ENCODE results near the gene OBP2A. TPM values are rescaled to one million over a fixed set of nuclear protein-coding genes. Genes with fewer than 3 reads are reported as not detected.

OBP2A gene
- total RNA-seq, 1 experiment from 2014 or later: not detected

- Histone ChIP-seq H3K56ac (ENCODE audit: insufficient read length, low read depth, low read length) (no peak overlapping the region), H3K23me2 (ENCODE audit: insufficient read length, low read depth, low read length, poor library complexity, severe bottlenecking) (peaks cover 12% of the 10 kb centered on the region), H4K20me1 (ENCODE audit: control insufficient read depth, insufficient read depth, insufficient read length) (no peaks in the 10 kb centered on the region), H3K27me3 (ENCODE audit: insufficient read depth, low read length) (no peaks in the 10 kb centered on the region), H2BK20ac (ENCODE audit: low read depth, low read length, poor library complexity, severe bottlenecking) (no peak overlapping the region), H3K27ac (ENCODE audit: insufficient read length, low read depth, low read length) (no peak overlapping the region), H3T11ph (ENCODE audit: low read length) (no peak overlapping the region), H3K9me3 (ENCODE audit: control insufficient read depth, low read depth, low read length) (no peaks in the 10 kb centered on the region), H3K4me1 (ENCODE audit: insufficient read depth, low read length) (no peaks in the 10 kb centered on the region; the same call in 1 of the 2 replicates), H4K5ac (ENCODE audit: insufficient read length, low read depth, low read length) (no peak overlapping the region), H2BK12ac (ENCODE audit: insufficient read length, low read depth, low read length) (no peak overlapping the region), H2BK120ac (ENCODE audit: low read depth, low read length, poor library complexity, severe bottlenecking) (no peak overlapping the region), H3K79me2 (ENCODE audit: insufficient read depth, low read length) (no peaks in the 10 kb centered on the region), H3K79me1 (ENCODE audit: insufficient read depth, low read depth, low read length, poor library complexity, severe bottlenecking) (no peaks in the 10 kb centered on the region), H3K18ac (ENCODE audit: insufficient read length, low read depth, low read length) (no peak overlapping the region), H4K91ac (ENCODE audit: insufficient read length, low read depth, low read length) (no peak overlapping the region), H2AFZ (ENCODE audit: low read length) (no peak overlapping the region), H3K23ac (ENCODE audit: insufficient read length, low read depth, low read length) (no peak overlapping the region), H3K9ac (ENCODE audit: extremely low read depth, insufficient read length, low read length) (no peak overlapping the region), H2BK15ac (ENCODE audit: low read depth, low read length) (no peak overlapping the region), H3K4ac (ENCODE audit: low read depth, low read length) (no peak overlapping the region), H2BK5ac (ENCODE audit: insufficient read length, low read length) (no peak overlapping the region), H4K8ac (replicated peaks; ENCODE audit: insufficient read length, low read depth, low read length) (no peak overlapping the region), H2AK5ac (ENCODE audit: insufficient read length, low read length) (no peak overlapping the region), H3K14ac (ENCODE audit: insufficient read depth, low read length) (no peak overlapping the region), H3K4me2 (ENCODE audit: insufficient read depth, insufficient read length, low read length) (no peak overlapping the region)
- Mint-ChIP-seq H3K27ac (peak overlapping the region; percentile 59 to 85 (median 83); a peak in 5 of 7 replicates), H3K36me3 (ENCODE audit: insufficient read depth in 1 of 3, low read depth in 3 of 3) (peaks cover 18 to 39% (median 38%) of the 10 kb centered on the region in 3 experiments; a peak in 6 of 7 replicates), H3K9me3 (no peaks in the 10 kb centered on the region; a peak in 1 of 5 replicates), H3K4me3 (peak overlapping the region in 1 of 2 experiments; percentile 35; a peak in 1 of 5 replicates), H3K4me1 (peaks cover 3 to 10% of the 10 kb centered on the region in 2 experiments), H3K27me3 (ENCODE audit: low read depth) (no peaks in the 10 kb centered on the region)
- peak; percentile 81 for TF ChIP-seq CTCF (conservative IDR thresholded peaks at IDR 0.05)
- DNase-seq: peak; percentile 78
- no CpG with 5 or more reads among the region's 21 CpGs for WGBS (ENCODE audit: extremely low coverage, insufficient read length, low lambda C conversion rate)
These were observed 41.4 kb upstream of the OBP2A start for GRCh38 chr9:135504262-135505243.
